GM18520 (cell line): ENCODE data around the gene CD83.
"Not testable (repeated sequence)": the region's sequence is repeated elsewhere in the genome, so short reads cannot be mapped to it uniquely, and the experiment has no call there.

ENCODE experiments used
- ATAC-seq: cut with Tn5 transposase; IDR thresholded peaks from one replicate; pipeline ENCODE4 v1.9.1; 2021; ENCODE audit not compliant: unreplicated experiment

The CD83 gene, protein sequence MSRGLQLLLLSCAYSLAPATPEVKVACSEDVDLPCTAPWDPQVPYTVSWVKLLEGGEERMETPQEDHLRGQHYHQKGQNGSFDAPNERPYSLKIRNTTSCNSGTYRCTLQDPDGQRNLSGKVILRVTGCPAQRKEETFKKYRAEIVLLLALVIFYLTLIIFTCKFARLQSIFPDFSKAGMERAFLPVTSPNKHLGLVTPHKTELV

GRCh38 chr6:14117158-14118090 is at the start of gene CD83:
TSS of gene CD83 (plus strand) at chr6:14117772. CDS start at chr6:14117812, 40 bp downstream.
- ATAC-seq = peak; percentile 69

GRCh38 chr6:14068133-14068532 is 49.4 kb upstream of the CD83 start:
- ATAC-seq = no peak

- ATAC-seq = no peak
Measured at GRCh38 chr6:14068623-14069022, 48.9 kb upstream of the CD83 start.

- no peak for ATAC-seq
Measured at GRCh38 chr6:14070457-14070856, 47.1 kb upstream of the CD83 start.

- no peak for ATAC-seq
Measured at GRCh38 chr6:14072084-14072483, 45.5 kb upstream of the CD83 start.

DNA sequence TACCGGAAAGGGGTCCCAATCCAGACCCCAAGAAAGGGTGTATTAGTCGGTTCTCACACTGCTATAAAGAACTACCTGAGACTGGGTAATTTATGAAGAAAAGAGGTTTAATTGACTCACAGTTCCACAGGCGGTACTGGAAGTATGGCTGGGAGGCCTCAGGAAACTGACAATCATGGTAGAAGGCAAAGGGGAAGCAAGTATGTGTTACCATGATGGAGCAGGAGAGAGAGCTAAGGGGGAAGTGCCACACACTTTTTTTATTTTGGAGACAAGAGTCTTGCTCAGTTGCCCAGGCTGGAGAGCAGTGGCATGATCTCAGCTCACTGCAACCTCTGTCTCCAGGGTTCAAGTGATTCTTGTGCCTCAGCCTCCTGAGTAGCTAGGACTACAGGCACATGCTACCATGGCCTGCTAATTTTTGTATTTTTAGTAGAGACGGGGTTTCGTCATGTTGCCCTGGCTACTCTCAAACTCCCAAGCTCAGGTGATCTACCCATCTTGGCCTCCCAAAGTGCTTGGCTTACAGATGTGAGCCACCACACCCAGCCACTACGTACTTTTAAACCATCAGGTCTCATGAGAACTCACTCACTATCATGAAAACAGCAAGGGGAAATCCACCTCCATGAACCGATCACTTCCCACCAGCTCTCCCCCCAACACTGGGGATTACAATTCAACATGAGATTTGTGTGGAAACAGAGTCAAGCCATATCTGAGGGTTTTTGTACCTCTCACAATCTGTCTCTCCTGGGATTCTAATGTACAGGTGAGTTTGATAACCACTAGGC is 43.8 kb upstream of the CD83 start:
- ATAC-seq = not testable (repeated sequence)

- no peak for ATAC-seq
Measured at GRCh38 chr6:14074476-14075094, 43.0 kb upstream of the CD83 start.

DNA sequence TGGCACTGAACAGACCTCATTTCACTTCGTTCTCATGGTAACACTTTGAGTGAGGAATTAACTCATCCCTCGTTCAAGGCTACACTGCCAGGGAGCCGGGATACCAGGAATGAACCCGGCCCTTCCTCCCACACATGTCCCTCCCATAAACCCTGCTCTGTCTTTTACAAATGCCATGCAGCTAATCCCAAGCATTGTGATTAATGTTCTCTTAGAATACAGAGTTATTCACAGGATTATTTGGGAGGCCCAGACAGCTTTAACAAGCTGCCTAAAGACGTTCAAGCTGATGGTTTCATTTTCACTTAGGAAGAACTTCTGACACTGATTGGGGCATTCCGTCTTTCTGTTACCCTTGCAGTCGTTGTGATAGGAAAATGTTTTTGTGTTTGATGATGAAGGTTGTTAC is 42.5 kb upstream of the CD83 start:
- ATAC-seq = no peak

DNA sequence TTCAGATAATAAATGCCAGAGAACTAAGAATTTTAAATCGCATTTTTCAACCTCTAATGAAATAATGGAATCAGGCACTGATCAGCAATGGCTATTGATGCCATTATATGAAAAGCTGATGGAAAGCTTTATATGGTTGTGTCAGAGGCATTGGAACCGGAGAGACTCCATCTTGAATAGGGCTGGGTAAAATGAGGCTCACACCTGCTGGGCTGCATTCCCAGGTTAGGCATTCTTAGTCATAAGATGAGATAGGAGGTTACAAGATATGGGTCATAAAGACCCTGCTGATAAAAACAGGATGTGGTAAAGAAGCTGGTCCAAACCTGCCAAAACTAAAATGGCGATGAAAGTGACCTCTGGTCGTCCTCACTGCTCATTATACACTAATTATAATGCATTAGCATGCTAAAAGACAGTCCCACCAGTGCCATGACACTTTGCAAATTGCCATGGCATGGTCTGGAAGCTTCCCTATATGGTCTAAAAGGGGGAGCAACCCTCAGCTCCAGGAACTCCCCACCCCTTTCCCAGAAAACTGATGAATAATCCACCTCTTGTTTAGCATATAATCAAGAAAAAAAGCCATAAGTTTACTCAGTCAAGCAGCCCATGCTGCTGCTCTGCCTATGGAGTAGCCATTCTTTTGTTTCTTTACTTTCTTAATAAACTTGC is 40.2 kb upstream of the CD83 start:
- ATAC-seq = no peak

DNA sequence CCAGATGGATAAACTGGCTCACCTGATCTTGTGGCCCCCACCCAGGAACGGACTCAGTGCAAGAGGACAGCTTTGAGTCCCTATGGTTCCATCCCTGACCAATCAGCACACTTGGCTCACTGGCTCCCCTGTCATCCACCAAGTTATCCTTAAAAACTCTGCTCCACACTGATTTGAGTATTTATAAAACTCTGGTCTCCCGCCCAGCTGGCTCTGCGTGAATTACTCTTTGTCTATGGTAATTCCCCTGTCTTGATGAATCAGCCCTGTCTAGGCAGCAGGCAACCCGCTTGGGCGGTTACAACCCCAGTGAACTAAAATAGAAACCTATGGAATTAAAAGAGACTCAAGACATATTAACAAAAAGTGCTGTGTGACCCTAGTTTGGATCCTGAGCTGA is 38.1 kb upstream of the CD83 start:
- no peak for ATAC-seq

DNA sequence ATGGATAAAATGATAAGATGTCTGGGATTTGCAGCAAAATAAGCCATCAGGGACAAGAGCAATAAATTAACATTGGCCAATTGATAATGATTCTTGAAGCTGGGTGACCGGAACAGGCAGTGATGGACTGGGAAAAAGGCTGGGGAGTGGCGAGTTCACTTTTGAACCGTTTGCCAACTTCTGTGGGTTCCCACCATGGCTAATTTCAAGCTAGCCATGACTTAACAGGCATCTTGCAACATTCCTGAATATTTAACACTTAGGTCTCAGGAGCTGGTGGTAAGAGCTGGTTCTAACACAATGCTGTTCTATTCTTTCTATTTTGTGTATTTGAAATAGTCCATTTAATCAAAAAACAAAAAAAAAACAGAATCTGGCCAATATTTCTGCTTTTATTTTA is 37.6 kb upstream of the CD83 start:
- no peak for ATAC-seq

DNA sequence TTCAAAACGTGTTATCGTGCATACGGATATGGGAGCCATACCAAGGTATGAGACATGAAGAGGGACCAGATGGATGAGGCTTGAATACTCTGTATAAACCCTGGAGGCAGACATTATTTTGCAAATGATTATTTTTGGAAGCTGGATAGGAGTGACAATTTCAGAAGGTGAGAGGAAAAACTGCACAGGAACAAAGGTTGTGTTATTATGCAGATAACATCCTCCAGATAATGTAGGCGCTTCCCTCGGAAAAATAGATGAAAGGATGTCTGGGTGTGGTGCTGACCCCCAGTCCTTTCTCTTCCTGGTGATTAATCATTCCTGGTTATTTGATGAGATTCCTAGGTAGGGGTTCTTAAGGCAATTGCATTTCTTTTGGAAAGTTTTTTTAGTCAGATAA is 36.4 kb upstream of the CD83 start:
- no peak for ATAC-seq

- ATAC-seq = no peak
Measured at GRCh38 chr6:14082771-14083170, 34.8 kb upstream of the CD83 start.

GRCh38 chr6:14083262-14083661 is 34.3 kb upstream of the CD83 start:
- ATAC-seq = no peak

DNA sequence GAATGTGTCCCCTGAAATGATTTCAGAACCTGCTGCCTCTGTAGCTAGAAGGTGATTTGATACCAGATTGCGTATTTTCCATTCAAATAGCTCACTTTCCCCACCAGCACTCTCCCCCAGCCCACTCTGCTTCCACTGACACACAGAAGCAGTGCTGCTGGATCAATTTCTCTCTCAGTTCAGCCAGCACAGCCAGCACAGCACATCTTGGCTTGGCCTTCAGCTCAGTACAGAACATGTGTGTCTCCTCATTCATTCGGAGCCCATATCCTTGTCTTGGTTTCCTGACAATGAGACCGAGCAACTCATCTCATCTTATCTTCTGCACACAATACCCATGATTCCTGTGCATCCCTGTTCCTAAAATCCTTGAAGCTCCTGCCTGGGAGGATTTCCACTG is 33.8 kb upstream of the CD83 start:
- ATAC-seq = no peak

- no peak for ATAC-seq
Measured at GRCh38 chr6:14084388-14084787, 33.2 kb upstream of the CD83 start.

- ATAC-seq = no peak
Measured at GRCh38 chr6:14085176-14085787, 32.3 kb upstream of the CD83 start.

- no peak for ATAC-seq
Measured at GRCh38 chr6:14086701-14087100, 30.9 kb upstream of the CD83 start.

GRCh38 chr6:14088600-14089192 is 28.9 kb upstream of the CD83 start:
- peak; percentile 32 for ATAC-seq

DNA sequence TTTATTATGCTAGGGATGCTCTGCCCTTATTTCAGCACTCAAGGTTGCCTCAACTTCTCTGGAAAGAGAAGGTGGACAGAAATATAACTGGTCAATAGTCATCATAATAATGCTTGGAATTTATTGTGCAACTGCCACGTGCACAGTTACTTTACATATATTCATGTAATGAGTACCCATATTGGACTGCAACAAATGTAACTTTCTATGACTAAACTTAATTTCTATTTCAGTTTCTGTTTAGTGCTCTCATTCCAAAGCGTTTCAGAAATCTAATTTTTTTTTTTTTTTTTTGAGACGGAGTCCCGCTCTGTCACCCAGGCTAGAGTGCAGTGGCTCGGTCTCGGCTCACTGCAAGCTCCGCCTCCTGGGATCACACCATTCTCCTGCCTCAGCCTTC is 28.3 kb upstream of the CD83 start:
- ATAC-seq = peak; percentile 35
